Colonic mucosa (tissue), 4 donors: Measurements from ENCODE around the gene HSH2D. TPM values are rescaled to one million over a fixed set of nuclear protein-coding genes. Genes with fewer than 3 reads are reported as not detected.
A peak's percentile ranks its signal among the peaks of the same experiment; 100 is the strongest.
"Not testable (repeated sequence)": the region's sequence is repeated elsewhere in the genome, so short reads cannot be mapped to it uniquely, and the experiment has no call there.

Experiments
- DNase-seq: peaks from one replicate; pipeline ENCODE4 v3.0.0-alpha.2; 2020
- H3K27ac ChIP-seq: fragments of 200-600 bp; one replicate; pipeline ENCODE4 v1.8.0; 2021
- H3K27me3 ChIP-seq: fragments of 200-600 bp; one replicate; pipeline ENCODE4 v1.8.0; 2021
- H3K36me3 ChIP-seq: fragments of 200-600 bp; one replicate; pipeline ENCODE4 v1.8.0; 2021
- H3K4me1 ChIP-seq: fragments of 200-600 bp; one replicate; pipeline ENCODE4 v1.8.0; 2021; ENCODE audit warnings: mild to moderate bottlenecking
- H3K4me3 ChIP-seq: fragments of 200-600 bp; one replicate; pipeline ENCODE4 v1.8.0; 2021
- H3K9ac ChIP-seq, 2 donors: one replicate each; pipeline ENCODE4 v1.7.0; 2013; ENCODE audit warnings: control low read depth in 2 of 2, low read depth in 2 of 2, low read length in 2 of 2
- H3K9me3 ChIP-seq: fragments of 200-600 bp; one replicate; pipeline ENCODE4 v1.8.0; 2021
- intact Hi-C: fragments of 100-400 bp; cut with DNase I; formaldehyde crosslinking; loops from one replicate; pipeline ENCODE4 v1.14.1; 2022
- total RNA-seq, 2 donors: library from RNA; stranded (reverse); fragmentation: NEBNext Ultra II Directional in 1 of 2; extraction: Animal tissue kit (Norgen Biotek cat#: 25700) in 1 of 2; gene quantifications; one replicate each; pipeline ENCODE4 v1.2.1, GENCODE V29; 2021
- TF ChIP-seq, protein P1 (sequence below): fragments of 200-600 bp; IDR thresholded peaks from one replicate; pipeline ENCODE4 v1.8.0; 2022; ENCODE audit warnings: antibody characterized with exemption, mild to moderate bottlenecking
- donor health status: healthy.
- donor health status: DM: no; HTN: no; CAD: no.
- donor health status: DM: no; HTN: no; CAD: no.

HSH2D gene
- total RNA-seq, 2 donors from 2014 or later: 13.5 to 14.0 TPM

DNA sequence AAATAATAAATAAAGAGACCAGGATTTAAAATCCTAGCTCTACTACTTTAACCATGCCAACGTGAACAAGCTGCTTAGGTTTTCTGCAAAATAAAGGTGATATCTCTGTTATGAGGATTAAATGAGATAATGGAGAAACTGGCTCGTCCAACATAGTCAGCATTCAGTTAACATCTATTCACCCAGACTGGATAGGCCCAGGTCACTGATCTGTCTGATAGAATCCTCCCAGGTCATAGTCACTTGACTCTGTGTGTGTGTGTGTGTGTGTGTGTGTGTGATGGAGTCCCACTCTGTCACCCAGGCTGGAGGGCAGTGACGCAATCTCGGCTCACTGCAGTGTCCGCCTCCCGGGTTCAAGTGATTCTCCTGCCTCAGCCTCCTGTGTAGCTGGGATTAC is 44.7 kb upstream of the HSH2D start:
- Histone ChIP-seq H3K9ac (no peak overlapping the region), H3K9me3 (no peaks in the 10 kb centered on the region), H3K27ac (no peak overlapping the region), H3K4me1 (peaks cover 8% of the 10 kb centered on the region), H3K4me3 (no peak overlapping the region), H3K36me3 (peaks cover 27% of the 10 kb centered on the region), H3K27me3 (no peaks in the 10 kb centered on the region)
- DNase-seq: no peak
- intact Hi-C loops: no loop called here
- TF ChIP-seq, protein P1, sequence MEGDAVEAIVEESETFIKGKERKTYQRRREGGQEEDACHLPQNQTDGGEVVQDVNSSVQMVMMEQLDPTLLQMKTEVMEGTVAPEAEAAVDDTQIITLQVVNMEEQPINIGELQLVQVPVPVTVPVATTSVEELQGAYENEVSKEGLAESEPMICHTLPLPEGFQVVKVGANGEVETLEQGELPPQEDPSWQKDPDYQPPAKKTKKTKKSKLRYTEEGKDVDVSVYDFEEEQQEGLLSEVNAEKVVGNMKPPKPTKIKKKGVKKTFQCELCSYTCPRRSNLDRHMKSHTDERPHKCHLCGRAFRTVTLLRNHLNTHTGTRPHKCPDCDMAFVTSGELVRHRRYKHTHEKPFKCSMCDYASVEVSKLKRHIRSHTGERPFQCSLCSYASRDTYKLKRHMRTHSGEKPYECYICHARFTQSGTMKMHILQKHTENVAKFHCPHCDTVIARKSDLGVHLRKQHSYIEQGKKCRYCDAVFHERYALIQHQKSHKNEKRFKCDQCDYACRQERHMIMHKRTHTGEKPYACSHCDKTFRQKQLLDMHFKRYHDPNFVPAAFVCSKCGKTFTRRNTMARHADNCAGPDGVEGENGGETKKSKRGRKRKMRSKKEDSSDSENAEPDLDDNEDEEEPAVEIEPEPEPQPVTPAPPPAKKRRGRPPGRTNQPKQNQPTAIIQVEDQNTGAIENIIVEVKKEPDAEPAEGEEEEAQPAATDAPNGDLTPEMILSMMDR: no peak

DNA sequence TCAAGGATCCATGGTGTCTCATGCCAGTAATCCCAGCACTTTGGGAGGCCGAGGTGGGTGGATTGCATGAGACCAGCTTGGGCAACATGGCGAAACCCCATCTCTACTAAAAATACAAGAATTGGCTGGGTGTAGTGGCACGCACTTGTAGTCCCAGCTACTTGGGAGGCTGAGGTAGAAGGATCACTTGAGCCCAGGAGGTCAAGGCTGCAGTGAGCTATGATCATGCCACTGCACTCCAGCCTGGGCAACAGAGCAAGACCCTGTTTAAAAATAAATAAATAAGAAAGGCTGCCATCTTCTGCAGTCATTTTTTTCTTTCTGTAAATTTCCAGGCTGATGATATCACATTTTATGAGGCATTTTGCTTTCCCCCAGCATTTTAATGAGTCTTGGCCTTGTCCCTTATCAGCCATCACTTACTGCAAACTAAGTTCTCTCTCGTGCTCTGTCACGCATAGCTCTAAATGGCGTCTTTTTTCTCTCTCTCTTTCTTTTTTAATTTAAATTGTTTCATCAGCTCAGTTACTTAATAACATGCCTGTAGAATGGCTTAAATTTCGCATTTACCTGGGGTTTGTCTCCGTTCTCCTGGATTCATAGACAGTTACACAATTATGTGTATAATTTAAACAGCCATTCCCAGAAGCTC is 44.0 kb upstream of the HSH2D start:
- H3K9me3 ChIP-seq, DNase-seq, H3K27me3 ChIP-seq, H3K9ac ChIP-seq, H3K4me3 ChIP-seq, H3K4me1 ChIP-seq, intact Hi-C loops, H3K27ac ChIP-seq: not testable (repeated sequence)
- peaks cover 27% of the 10 kb centered on the region for H3K36me3 ChIP-seq

DNA sequence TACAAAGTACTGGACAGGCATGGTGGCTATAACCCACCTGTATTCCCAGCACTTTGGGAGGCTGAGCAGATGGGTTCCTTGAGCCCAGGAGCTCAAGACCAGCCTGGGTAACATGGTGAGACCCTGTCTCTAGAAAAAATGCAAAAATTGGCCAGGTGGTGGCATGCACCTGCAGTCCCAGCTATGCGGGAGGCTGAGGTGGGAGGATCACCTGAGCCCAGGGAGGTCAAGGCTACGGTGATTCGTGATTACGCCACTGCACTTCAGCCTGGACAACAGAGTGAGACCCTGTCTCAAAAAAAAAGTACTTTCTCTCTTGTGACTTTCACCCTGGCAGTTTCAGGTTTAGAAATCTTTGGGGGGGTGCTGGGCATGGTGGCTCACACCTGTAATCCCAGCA is 43.0 kb upstream of the HSH2D start:
- Histone ChIP-seq H3K9ac (no peak overlapping the region), H3K27ac (no peak overlapping the region), H3K4me3 (no peak overlapping the region), H3K4me1 (peaks cover 8% of the 10 kb centered on the region), H3K36me3 (peaks cover 21% of the 10 kb centered on the region), H3K27me3 (no peaks in the 10 kb centered on the region), H3K9me3 (no peaks in the 10 kb centered on the region)
- no peak for DNase-seq
- TF ChIP-seq, protein P1: no peak
- intact Hi-C loops: no loop called here

DNA sequence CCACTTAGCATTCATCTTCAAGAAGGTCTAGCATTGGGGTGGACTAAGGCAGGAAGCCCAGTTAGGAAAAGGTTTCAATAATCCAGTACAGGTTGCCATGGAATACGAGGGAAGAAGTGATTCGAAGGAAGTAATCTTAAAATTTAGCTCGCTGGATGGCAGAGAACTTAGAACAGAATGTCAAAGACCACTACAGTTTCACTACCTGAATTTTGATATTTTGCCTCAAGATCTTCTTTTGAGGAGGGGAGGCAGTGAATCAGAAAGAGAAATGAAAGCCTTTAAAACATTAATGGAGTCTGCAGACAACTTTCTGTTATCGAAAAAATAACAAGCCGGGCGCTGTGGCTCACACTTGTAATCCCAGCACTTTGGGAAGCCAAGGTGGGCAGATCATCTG is 38.8 kb upstream of the HSH2D start:
- Histone ChIP-seq H3K27me3 (no peaks in the 10 kb centered on the region), H3K27ac (no peak overlapping the region), H3K9ac (no peak overlapping the region), H3K9me3 (no peaks in the 10 kb centered on the region), H3K4me1 (no peaks in the 10 kb centered on the region), H3K36me3 (peaks cover 19% of the 10 kb centered on the region), H3K4me3 (no peak overlapping the region)
- intact Hi-C loops: no loop called here
- TF ChIP-seq, protein P1: no peak
- no peak for DNase-seq

DNA sequence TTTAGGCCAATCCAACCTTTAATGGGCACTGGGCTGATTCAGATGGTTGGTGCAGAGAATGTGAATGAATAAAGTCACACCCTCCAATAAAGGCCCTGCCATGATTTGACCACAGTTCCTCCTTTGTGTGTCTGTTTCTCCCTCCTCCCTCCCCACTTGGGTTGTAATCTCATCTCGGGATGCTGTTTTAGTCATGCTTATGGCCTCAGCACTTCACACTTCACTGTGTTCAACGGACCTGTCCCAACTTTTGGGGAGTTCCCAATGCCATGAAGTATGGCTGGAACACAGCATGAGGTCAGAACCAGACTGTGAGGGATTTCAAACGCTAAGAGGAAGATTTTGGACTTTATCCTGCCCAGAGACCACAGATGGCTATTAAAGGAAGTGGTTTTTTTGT is 37.4 kb upstream of the HSH2D start:
- Histone ChIP-seq H3K9me3 (no peaks in the 10 kb centered on the region), H3K4me3 (no peak overlapping the region), H3K27me3 (no peaks in the 10 kb centered on the region), H3K36me3 (peaks cover 9% of the 10 kb centered on the region), H3K9ac (no peak overlapping the region), H3K27ac (peak overlapping the region; percentile 47), H3K4me1 (no peaks in the 10 kb centered on the region)
- DNase-seq: peak; percentile 38
- intact Hi-C loops: no loop called here
- TF ChIP-seq, protein P1: no peak

DNA sequence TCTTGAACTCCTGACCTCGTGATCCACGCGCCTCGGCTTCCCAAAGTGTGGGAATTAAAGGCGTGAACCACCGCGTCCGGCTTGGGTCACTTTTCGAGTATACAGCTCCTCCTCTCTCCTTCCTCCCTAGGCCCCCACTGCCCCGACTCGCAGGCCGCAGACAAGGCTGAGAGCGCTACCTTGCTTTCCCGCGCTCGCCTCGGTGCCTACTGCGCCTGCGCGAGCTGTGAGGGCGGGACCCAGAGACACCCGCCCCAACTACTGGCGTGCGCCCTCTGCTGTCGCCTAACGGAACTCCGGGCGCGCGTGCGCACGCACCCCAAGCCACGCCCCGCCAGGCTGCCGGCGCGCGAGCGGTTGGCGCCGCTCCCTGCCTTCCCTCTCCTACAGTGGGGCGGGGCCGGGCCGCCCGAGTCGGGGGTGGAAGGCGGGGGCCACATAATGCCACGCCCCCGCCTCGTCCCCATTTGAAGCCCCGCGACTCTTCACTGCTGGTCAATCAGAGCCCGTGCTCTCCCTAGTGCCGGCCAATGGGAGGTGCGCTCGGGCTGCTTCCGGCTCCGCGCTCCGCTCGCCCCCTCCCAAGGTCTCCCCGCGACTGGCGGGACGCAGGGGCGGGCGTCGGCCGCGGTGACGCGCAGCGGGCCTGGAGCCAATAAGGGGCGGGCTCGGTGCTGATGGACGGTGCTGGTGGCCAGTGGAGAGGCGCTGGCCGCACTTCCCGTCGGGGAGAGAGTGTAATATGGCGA is 32.2 kb upstream of the HSH2D start, which contains the start of gene RAB8A:
TSS of gene RAB8A (plus strand) at position 730 of the 749 bp plus-strand sequence. CDS start at position 743, 13 bp downstream.
- H3K4me3 ChIP-seq: peak within 1 kb of the TSS; percentile 78
- H3K27me3 ChIP-seq: no peaks in the 10 kb centered on the region
- H3K9ac ChIP-seq: peak within 1 kb of the TSS; percentile 98 to 100
- H3K27ac ChIP-seq: peak within 1 kb of the TSS; percentile 81
- no peaks in the 10 kb centered on the region for H3K9me3 ChIP-seq
- peak; percentile 98 for DNase-seq
- TF ChIP-seq, protein P1: peak; percentile 91
- H3K4me1 ChIP-seq: peaks cover 12% of the 10 kb centered on the region
- no peaks in the 10 kb centered on the region for H3K36me3 ChIP-seq
- intact Hi-C loops: loop anchor here (5.0 kb wide), 1 partner anchor 44 kb away; no protein-coding TSS in a partner anchor
